OCI-LY3 (cell line): Measurements from ENCODE around the gene ACAA1.

Experiments
- H2AFZ ChIP-seq: fragments of 200-600, 300-600 bp; shearing (Covaris generic); 2 replicates; pipeline ENCODE4 v1.6.0; 2014; ENCODE audit warnings: antibody characterized with exemption, low read depth, low read length
- H3K27ac ChIP-seq: fragments of 200-600, 300-600 bp; sonication (generic); 2 replicates; pipeline ENCODE4 v1.5.1; 2014; ENCODE audit warnings: mild to moderate bottlenecking, low read length, moderate library complexity, mixed read lengths
- H3K27me3 ChIP-seq: fragments of 200-600, 300-600 bp; sonication (generic); 2 replicates; pipeline ENCODE4 v1.6.1; 2014; ENCODE audit warnings: low read depth, low read length, mixed read lengths
- H3K36me3 ChIP-seq: fragments of 200-600, 300-600 bp; sonication (generic); replicated peaks from 2 replicates; pipeline ENCODE3; 2014; ENCODE audit warnings: low read depth, low read length, mixed read lengths
- H3K4me1 ChIP-seq: fragments of 300-600, 200-600 bp; sonication (generic); 2 replicates; pipeline ENCODE4 v1.6.1; 2014; ENCODE audit warnings: low read length, mixed read lengths
- H3K4me2 ChIP-seq: fragments of 200-600, 300-600 bp; sonication (generic); 2 replicates; pipeline ENCODE4 v1.6.1; 2014; ENCODE audit warnings: low read length, mixed read lengths
- H3K4me3 ChIP-seq: fragments of 300-600, 200-600 bp; sonication (generic); 2 replicates; pipeline ENCODE4 v1.5.1; 2014; ENCODE audit warnings: antibody characterized with exemption, mild to moderate bottlenecking, low read length, moderate library complexity
- H3K79me2 ChIP-seq: fragments of 300-600, 200-600 bp; shearing (Covaris generic); 2 replicates; pipeline ENCODE4 v1.6.1; 2014; ENCODE audit warnings: mild to moderate bottlenecking, low read length, mixed read lengths
- H3K9ac ChIP-seq: fragments of 300-600, 200-600 bp; shearing (Covaris generic); 2 replicates; pipeline ENCODE4 v1.6.0; 2014; ENCODE audit warnings: mild to moderate bottlenecking, low read length, moderate library complexity
- H3K9me3 ChIP-seq: fragments of 200-600, 300-600 bp; shearing (Covaris generic); 2 replicates; pipeline ENCODE4 v1.6.1; 2014; ENCODE audit warnings: low read length, mixed read lengths; ENCODE audit not compliant: insufficient read depth
- H4K20me1 ChIP-seq: fragments of 200-600, 300-600 bp; sonication (generic); 2 replicates; pipeline ENCODE4 v1.6.1; 2016; ENCODE audit warnings: low read length, mixed read lengths; ENCODE audit not compliant: insufficient read depth
- EZH2phosphoT487 ChIP-seq: fragments of 200-600 bp; shearing (Covaris generic); IDR thresholded peaks from 2 replicates; pipeline ENCODE4 v1.6.1; 2018; ENCODE audit warnings: antibody characterized with exemption, mixed run types, low read depth
- TF ChIP-seq, protein P1 (sequence below): fragments of 200-600, 300-600 bp; sonication (generic); IDR thresholded peaks from 2 replicates; pipeline ENCODE4 v1.5.1; 2014; ENCODE audit warnings: antibody characterized with exemption, low read length, low read depth

Gene ACAA1

DNA sequence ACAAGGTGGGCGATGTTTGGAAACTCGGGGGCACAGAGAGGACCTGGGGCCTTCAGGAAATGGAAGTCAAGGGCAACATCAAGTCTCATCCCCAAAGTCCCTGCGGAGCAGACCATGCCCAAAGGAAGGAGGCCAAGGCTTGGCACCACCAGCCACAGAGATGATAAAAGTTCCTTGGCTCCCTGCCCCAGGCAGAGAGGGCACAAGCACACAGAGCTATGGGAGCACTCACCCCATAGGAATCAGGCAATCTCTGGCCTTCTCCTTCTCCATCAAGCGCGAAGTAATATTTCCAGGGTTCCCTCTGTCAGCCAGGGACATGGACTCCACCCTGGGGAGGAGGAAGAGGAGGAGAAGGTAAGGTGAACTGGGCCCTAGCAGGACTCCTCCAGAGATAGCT, 7.9 kb downstream of the ACAA1 start:
- Histone ChIP-seq H3K9me3 (no peaks in the 10 kb centered on the region), H3K9ac (no peak overlapping the region), H3K4me2 (no peak overlapping the region)

DNA sequence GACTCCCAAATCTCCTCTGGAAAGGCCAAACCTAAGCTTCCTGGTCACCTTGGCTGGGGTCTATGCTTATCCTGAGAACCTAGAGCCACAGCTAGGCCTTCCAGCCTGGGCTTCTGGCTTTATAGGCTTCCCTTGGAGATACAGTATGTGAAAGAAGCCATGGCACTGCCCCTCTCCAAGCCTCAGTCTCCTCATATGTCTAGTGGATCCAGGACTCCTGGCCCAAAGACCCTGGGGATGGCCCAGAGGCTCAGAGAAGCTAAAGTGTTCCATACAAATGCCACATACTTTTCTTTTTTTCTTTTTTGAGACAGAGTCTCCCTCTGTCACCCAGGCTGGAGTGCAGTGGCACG, 8.6 kb downstream of the ACAA1 start:
- Histone ChIP-seq H3K4me3 (no peak overlapping the region), H3K9me3 (no peaks in the 10 kb centered on the region), H3K9ac (no peak overlapping the region), H3K27me3 (no peaks in the 10 kb centered on the region), H3K27ac (no peak overlapping the region), H4K20me1 (peaks cover 31% of the 10 kb centered on the region), H2AFZ (no peak overlapping the region), H3K4me1 (peaks cover 22% of the 10 kb centered on the region), H3K79me2 (peaks cover 6% of the 10 kb centered on the region; the same call in 1 of the 2 replicates), H3K4me2 (no peak overlapping the region), H3K36me3 (peaks cover 76% of the 10 kb centered on the region)
- TF ChIP-seq, protein P1, sequence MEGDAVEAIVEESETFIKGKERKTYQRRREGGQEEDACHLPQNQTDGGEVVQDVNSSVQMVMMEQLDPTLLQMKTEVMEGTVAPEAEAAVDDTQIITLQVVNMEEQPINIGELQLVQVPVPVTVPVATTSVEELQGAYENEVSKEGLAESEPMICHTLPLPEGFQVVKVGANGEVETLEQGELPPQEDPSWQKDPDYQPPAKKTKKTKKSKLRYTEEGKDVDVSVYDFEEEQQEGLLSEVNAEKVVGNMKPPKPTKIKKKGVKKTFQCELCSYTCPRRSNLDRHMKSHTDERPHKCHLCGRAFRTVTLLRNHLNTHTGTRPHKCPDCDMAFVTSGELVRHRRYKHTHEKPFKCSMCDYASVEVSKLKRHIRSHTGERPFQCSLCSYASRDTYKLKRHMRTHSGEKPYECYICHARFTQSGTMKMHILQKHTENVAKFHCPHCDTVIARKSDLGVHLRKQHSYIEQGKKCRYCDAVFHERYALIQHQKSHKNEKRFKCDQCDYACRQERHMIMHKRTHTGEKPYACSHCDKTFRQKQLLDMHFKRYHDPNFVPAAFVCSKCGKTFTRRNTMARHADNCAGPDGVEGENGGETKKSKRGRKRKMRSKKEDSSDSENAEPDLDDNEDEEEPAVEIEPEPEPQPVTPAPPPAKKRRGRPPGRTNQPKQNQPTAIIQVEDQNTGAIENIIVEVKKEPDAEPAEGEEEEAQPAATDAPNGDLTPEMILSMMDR: no peak
- TF ChIP-seq EZH2phosphoT487: no peak

More for the DNA sequence above, 7.9 kb downstream of the ACAA1 start:
- Histone ChIP-seq H4K20me1 (peaks cover 31% of the 10 kb centered on the region), H3K36me3 (peaks cover 80% of the 10 kb centered on the region), H3K4me3 (no peak overlapping the region), H3K4me1 (peaks cover 22% of the 10 kb centered on the region), H3K27ac (no peak overlapping the region), H3K79me2 (peaks cover 6% of the 10 kb centered on the region; the same call in 1 of the 2 replicates), H3K27me3 (no peaks in the 10 kb centered on the region), H2AFZ (no peak overlapping the region)
- TF ChIP-seq, protein P1: no peak
- TF ChIP-seq EZH2phosphoT487: no peak

DNA sequence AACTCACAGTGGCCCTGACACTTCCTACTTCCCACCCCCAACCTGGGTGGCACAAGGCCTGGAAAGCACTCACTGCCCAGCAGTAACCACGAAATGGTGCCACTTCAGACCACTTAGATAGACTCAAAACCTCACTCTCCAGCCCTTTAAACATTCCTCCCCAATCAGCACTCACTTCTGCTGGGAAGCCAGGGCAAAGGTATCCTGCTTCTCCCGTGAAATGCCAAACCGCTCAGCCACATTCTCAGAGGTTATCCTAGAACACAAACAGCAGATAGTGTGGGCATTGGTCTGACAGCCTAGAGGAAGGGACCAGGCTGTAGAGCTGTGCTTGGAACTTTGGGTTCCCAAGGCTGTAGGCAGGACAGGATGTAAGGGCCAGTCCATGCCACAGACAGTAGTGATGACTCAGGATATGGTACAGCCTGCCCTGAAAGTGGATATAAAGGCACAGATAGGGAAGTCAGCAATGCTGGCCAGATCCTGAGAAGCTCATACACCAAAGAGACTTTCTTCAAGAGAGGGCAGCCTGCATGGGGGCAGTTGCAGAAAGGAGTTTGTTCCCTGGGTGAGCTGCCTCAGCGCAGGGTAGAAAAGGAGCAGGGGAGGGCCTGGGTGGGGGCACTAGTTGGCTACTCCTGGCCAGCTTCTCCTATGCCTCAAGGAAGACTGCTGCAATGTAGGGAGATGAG, 9.2 kb downstream of the ACAA1 start:
- no peak overlapping the region for H3K4me2 ChIP-seq
- H3K4me1 ChIP-seq: peaks cover 22% of the 10 kb centered on the region
- H3K79me2 ChIP-seq: peaks cover 6% of the 10 kb centered on the region; the same call in 1 of the 2 replicates
- no peaks in the 10 kb centered on the region for H3K27me3 ChIP-seq
- peaks cover 34% of the 10 kb centered on the region for H4K20me1 ChIP-seq
- H3K9me3 ChIP-seq: no peaks in the 10 kb centered on the region
- H3K9ac ChIP-seq: no peak overlapping the region
- peaks cover 79% of the 10 kb centered on the region for H3K36me3 ChIP-seq
- TF ChIP-seq, protein P1: no peak
- no peak for TF ChIP-seq EZH2phosphoT487
- no peak overlapping the region for H3K4me3 ChIP-seq
- no peak overlapping the region for H2AFZ ChIP-seq
- H3K27ac ChIP-seq: no peak overlapping the region

DNA sequence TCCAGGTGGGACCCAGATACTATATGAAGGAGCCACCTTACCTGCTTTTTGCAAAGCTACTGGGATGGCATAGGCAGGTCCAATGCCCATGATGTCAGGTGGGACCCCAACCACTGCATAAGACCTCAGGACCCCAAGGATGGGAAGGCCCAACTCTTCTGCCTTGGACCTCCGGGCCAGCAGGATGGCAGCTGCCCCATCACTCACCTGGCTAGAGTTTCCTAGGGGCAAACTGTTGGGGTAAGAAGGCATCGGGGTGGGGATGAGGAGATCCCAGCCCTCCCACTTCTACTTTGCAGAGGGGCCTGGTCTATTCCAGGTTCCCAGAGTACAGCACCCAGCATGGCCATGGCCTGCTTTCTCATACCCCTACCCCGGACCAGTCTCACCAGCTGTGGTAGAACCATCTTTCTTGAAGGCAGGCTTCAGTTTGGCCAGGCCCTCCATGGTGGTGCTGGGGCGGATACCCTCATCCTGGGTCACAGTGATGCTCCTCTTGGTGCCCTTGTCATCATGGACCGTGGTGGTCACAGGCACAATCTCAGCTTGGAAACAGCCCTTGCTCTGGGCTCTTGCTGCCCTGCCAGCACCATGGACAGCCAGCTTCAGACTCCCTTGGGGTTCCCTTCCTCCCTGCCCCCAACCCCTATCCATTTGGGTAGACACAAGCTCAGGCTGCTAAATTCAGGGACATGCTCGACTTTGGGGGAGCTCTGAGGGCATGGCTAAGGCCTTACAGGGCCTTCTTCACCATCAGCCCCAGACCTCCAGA, 10.6 kb downstream of the ACAA1 start:
- peaks cover 6% of the 10 kb centered on the region; the same call in 1 of the 2 replicates for H3K79me2 ChIP-seq
- no peak overlapping the region for H2AFZ ChIP-seq
- H4K20me1 ChIP-seq: peaks cover 30% of the 10 kb centered on the region
- no peak for TF ChIP-seq EZH2phosphoT487
- TF ChIP-seq, protein P1: no peak
- no peaks in the 10 kb centered on the region for H3K9me3 ChIP-seq
- peaks cover 12% of the 10 kb centered on the region for H3K4me1 ChIP-seq
- H3K9ac ChIP-seq: no peak overlapping the region
- no peak overlapping the region for H3K4me2 ChIP-seq
- H3K27me3 ChIP-seq: no peaks in the 10 kb centered on the region
- H3K36me3 ChIP-seq: peaks cover 84% of the 10 kb centered on the region
- H3K4me3 ChIP-seq: no peak overlapping the region
- no peak overlapping the region for H3K27ac ChIP-seq
